Osteocyte (in vitro differentiated cells): Measurements from ENCODE around the gene LRRC4B. TPM values are rescaled to one million over a fixed set of nuclear protein-coding genes. Genes with fewer than 3 reads are reported as not detected.

Experiments used
- DNase-seq: peaks from one replicate; pipeline ENCODE4 v3.0.0; 2021; ENCODE audit warnings: mixed read lengths; ENCODE audit not compliant: unreplicated experiment; ENCODE audit errors: extremely low spot score
- H3K27ac Mint-ChIP-seq: one replicate; pipeline ENCODE4 v1.8.0; 2021; ENCODE audit warnings: mild to moderate bottlenecking, mixed read lengths; ENCODE audit not compliant: unreplicated experiment
- H3K27me3 Mint-ChIP-seq: one replicate; pipeline ENCODE4 v1.8.0; 2021; ENCODE audit warnings: mixed read lengths; ENCODE audit not compliant: unreplicated experiment
- H3K36me3 Mint-ChIP-seq: one replicate; pipeline ENCODE4 v1.8.0; 2021; ENCODE audit warnings: mixed read lengths; ENCODE audit not compliant: unreplicated experiment
- H3K4me1 Mint-ChIP-seq: one replicate; pipeline ENCODE4 v1.8.0; 2021; ENCODE audit warnings: mixed read lengths; ENCODE audit not compliant: unreplicated experiment
- H3K4me3 Mint-ChIP-seq: one replicate; pipeline ENCODE4 v1.8.0; 2021; ENCODE audit warnings: mild to moderate bottlenecking, moderate library complexity, mixed read lengths; ENCODE audit not compliant: unreplicated experiment
- H3K9me3 Mint-ChIP-seq: one replicate; pipeline ENCODE4 v1.8.0; 2021; ENCODE audit warnings: mixed read lengths; ENCODE audit not compliant: unreplicated experiment
- total RNA-seq: library from RNA; stranded (reverse); gene quantifications from 2 replicates; pipeline ENCODE4 v1.2.1, GENCODE V29; 2021
- TF ChIP-seq, protein P1 (sequence below): fragments of 200-600 bp; sonication (generic); IDR thresholded peaks from 2 replicates; pipeline ENCODE4 v1.5.0; 2021; ENCODE audit warnings: antibody characterized with exemption, mild to moderate bottlenecking, moderate library complexity

LRRC4B gene
- total RNA-seq, 1 donor from 2014 or later = 0.11 TPM

- no peaks in the 10 kb centered on the region for H3K4me1 Mint-ChIP-seq
- TF ChIP-seq, protein P1, sequence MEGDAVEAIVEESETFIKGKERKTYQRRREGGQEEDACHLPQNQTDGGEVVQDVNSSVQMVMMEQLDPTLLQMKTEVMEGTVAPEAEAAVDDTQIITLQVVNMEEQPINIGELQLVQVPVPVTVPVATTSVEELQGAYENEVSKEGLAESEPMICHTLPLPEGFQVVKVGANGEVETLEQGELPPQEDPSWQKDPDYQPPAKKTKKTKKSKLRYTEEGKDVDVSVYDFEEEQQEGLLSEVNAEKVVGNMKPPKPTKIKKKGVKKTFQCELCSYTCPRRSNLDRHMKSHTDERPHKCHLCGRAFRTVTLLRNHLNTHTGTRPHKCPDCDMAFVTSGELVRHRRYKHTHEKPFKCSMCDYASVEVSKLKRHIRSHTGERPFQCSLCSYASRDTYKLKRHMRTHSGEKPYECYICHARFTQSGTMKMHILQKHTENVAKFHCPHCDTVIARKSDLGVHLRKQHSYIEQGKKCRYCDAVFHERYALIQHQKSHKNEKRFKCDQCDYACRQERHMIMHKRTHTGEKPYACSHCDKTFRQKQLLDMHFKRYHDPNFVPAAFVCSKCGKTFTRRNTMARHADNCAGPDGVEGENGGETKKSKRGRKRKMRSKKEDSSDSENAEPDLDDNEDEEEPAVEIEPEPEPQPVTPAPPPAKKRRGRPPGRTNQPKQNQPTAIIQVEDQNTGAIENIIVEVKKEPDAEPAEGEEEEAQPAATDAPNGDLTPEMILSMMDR = no peak
- H3K36me3 Mint-ChIP-seq = no peaks in the 10 kb centered on the region
These were observed 5.2 kb downstream of the LRRC4B start for GRCh38 chr19:50562996-50563395.

DNA sequence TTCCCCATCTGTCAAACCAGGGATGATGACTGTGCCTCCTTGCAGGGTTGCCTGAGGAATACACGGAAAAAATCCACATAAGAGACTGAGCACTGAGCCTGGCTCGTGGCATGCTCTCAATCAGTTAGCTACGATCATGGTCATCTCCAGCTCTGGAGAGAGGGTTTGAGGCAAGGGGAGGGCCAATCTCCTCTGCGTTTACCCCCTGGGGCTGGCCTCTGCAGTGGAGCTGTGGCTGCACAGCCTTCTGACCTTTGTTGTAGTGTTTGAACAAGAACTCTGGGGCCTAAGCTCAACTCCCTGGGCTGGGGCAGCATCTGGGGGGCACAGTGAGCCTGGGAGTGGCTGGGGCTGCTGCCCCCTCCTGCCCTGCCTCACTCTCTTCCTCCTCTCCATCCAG, 5.9 kb downstream of the LRRC4B start:
- DNase-seq = no peak
- Mint-ChIP-seq H3K36me3 (no peaks in the 10 kb centered on the region), H3K27ac (no peak overlapping the region), H3K27me3 (peaks cover 26% of the 10 kb centered on the region), H3K4me3 (no peak overlapping the region), H3K4me1 (no peaks in the 10 kb centered on the region), H3K9me3 (no peaks in the 10 kb centered on the region)
- TF ChIP-seq, protein P1 = no peak

More at GRCh38 chr19:50562996-50563395, 5.2 kb downstream of the LRRC4B start:
- Mint-ChIP-seq H3K27me3 (peaks cover 24% of the 10 kb centered on the region), H3K27ac (no peak overlapping the region), H3K4me3 (no peak overlapping the region), H3K9me3 (no peaks in the 10 kb centered on the region)
- no peak for DNase-seq

- no peak for DNase-seq
- H3K36me3 Mint-ChIP-seq = no peaks in the 10 kb centered on the region
These were observed 8.6 kb downstream of the LRRC4B start for GRCh38 chr19:50559636-50560035.

DNA sequence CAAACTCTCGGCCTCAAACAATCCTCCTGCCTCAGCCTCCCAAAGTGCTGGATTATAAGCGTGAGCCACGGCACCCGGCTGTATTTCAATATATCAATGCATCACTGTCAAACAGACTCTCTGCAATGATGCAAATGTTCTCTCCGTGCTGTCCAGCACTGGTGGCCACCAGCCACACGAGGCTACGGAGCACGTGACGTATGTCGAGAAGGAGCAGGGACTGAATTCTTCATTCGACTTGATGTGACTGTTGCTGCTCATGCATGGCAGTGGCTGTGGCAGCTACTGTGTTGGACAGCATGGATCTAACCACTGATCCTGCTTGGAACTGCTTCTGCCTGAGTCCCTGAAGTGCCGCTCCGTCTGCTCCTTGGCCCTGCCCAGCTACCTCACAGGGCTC, 9.8 kb downstream of the LRRC4B start:
- H3K27me3 Mint-ChIP-seq = peaks cover 5% of the 10 kb centered on the region
- H3K4me3 Mint-ChIP-seq = no peak overlapping the region
- H3K4me1 Mint-ChIP-seq = peaks cover 5% of the 10 kb centered on the region
- TF ChIP-seq, protein P1 = no peak
- no peak overlapping the region for H3K27ac Mint-ChIP-seq
- DNase-seq = no peak
- no peaks in the 10 kb centered on the region for H3K9me3 Mint-ChIP-seq
- no peaks in the 10 kb centered on the region for H3K36me3 Mint-ChIP-seq

More at GRCh38 chr19:50559636-50560035, 8.6 kb downstream of the LRRC4B start:
- TF ChIP-seq, protein P1 = no peak
- Mint-ChIP-seq H3K9me3 (no peaks in the 10 kb centered on the region), H3K27me3 (peaks cover 12% of the 10 kb centered on the region), H3K27ac (no peak overlapping the region), H3K4me3 (no peak overlapping the region), H3K4me1 (peaks cover 5% of the 10 kb centered on the region)

DNA sequence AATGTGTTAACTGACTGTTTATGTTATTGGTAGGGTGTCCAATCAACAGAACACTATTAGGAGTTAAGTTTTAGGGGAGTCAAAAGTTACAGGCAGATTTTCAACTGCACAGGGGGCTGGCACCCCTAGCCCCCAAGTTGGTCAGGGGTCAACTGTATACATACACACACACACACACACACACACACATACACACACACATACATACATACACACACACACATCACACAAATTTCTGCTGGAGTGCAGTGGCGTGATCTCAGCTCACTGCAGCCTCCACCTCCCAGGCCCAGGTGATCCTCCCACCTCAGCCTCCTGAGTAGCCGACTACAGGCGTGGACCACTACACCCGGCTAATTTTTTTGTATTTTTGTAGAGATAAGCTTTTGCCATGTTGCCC, 10.2 kb downstream of the LRRC4B start:
- Mint-ChIP-seq H3K9me3 (no peaks in the 10 kb centered on the region), H3K27me3 (peaks cover 9% of the 10 kb centered on the region), H3K4me1 (peaks cover 5% of the 10 kb centered on the region), H3K36me3 (no peaks in the 10 kb centered on the region), H3K27ac (no peak overlapping the region), H3K4me3 (no peak overlapping the region)
- TF ChIP-seq, protein P1 = no peak
- no peak for DNase-seq
